Measurements from ENCODE around the gene SLC30A4. TPM values are rescaled to one million over a fixed set of nuclear protein-coding genes. Genes with fewer than 3 reads are reported as not detected.
"Not testable (repeated sequence)": the region's sequence is repeated elsewhere in the genome, so short reads cannot be mapped to it uniquely, and the experiment has no call there.

SLC30A4 gene
- total RNA-seq, 4 donors from 2014 or later: 11.7 to 69.3 (median 16.0) TPM

DNA sequence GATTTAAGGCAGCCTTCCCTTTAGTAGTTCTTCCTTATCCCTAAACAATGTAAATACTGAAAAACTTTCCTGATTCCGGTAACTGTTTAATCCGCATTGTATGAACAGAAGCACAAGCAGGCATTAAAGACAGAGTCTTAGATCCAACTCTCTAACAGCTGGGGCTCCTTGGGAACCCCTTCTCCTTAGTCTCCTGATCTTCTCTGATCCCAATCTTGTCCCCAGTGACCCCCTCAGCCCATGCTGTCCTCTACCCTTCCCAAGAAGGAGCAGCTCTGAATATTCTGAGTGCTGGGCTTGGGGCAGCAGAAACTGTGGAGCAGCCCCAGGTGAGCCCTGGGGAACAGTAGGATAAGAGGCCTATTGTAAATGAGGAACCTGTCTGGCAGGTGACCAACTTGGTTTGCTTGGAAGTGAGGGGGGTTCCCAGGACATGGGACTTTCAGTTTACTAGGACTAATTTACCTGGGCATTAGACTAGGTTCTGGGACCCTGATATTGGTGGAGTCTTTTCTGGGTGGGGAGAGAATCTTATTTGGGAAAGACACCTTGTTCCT is 13.0 kb upstream of the SLC30A4 start:
- intact Hi-C loops (cut with DNase I; ENCODE audit: low total_unique reads): no loop called here
- no peaks in the 10 kb centered on the region for H3K27me3 ChIP-seq

DNA sequence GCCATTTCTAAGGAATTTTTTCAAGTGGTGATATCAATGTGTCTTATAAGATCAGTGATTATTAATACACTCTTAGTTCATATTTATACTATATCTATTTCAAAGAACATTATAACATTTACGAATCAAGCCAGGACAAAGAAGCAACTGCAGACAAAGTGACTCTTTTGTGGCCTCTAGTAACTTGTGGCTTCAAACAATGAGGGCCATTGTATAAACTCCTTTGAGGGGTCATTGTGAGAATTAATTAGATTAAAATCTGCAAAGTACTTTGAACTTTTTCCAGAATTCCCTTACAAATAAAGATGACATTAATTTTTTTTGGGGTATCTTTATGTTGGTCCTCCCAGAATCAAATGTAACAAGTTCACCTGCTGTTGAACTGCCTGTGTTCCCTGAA is 12.3 kb upstream of the SLC30A4 start:
- Histone ChIP-seq H3K27ac (no peak overlapping the region), H3K4me3 (no peak overlapping the region), H3K4me1 (peaks cover 0 to 4% (median 0%) of the 10 kb centered on the region in 4 donors), H3K9me3 (no peaks in the 10 kb centered on the region), H3K36me3 (no peaks in the 10 kb centered on the region), H3K27me3 (no peaks in the 10 kb centered on the region)
- 78% methylated on average over 1 of the region's 1 CpG; no CpG with 5 or more reads in 1 of the 2 donors for WGBS, 2 donors (ENCODE audit: low coverage in 1 of 2)
- DNase-seq: no peak
- intact Hi-C loops (cut with DNase I; ENCODE audit: low total_unique reads): no loop called here
- in situ Hi-C loops (cut with MboI; ENCODE audit: low pct_ligation_motif_present in 1 of 4, low pct_unique_long_range_greater_than_20kb in 1 of 4, low sequenced_read_pairs in 3 of 4): no loop called here
- TF ChIP-seq POLR2A (IDR thresholded peaks at IDR 0.05) (no peak), EP300 (IDR thresholded peaks at IDR 0.05; ENCODE audit: low read depth) (no peak), POLR2AphosphoS5 (IDR thresholded peaks at IDR 0.05) (no peak)
- TF ChIP-seq, protein P1, sequence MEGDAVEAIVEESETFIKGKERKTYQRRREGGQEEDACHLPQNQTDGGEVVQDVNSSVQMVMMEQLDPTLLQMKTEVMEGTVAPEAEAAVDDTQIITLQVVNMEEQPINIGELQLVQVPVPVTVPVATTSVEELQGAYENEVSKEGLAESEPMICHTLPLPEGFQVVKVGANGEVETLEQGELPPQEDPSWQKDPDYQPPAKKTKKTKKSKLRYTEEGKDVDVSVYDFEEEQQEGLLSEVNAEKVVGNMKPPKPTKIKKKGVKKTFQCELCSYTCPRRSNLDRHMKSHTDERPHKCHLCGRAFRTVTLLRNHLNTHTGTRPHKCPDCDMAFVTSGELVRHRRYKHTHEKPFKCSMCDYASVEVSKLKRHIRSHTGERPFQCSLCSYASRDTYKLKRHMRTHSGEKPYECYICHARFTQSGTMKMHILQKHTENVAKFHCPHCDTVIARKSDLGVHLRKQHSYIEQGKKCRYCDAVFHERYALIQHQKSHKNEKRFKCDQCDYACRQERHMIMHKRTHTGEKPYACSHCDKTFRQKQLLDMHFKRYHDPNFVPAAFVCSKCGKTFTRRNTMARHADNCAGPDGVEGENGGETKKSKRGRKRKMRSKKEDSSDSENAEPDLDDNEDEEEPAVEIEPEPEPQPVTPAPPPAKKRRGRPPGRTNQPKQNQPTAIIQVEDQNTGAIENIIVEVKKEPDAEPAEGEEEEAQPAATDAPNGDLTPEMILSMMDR (IDR thresholded peaks at IDR 0.05): no peak

More for the DNA sequence above, 13.0 kb upstream of the SLC30A4 start:
- Histone ChIP-seq H3K4me3 (no peak overlapping the region), H3K9me3 (no peaks in the 10 kb centered on the region), H3K36me3 (no peaks in the 10 kb centered on the region), H3K27ac (no peak overlapping the region), H3K4me1 (peaks cover 0 to 4% (median 0%) of the 10 kb centered on the region in 4 donors)
- in situ Hi-C loops (cut with MboI; ENCODE audit: low pct_ligation_motif_present in 1 of 4, low pct_unique_long_range_greater_than_20kb in 1 of 4, low sequenced_read_pairs in 3 of 4): no loop called here
- TF ChIP-seq, protein P1 (IDR thresholded peaks at IDR 0.05): no peak
- no peak for TF ChIP-seq POLR2A (IDR thresholded peaks at IDR 0.05)
- TF ChIP-seq EP300 (IDR thresholded peaks at IDR 0.05; ENCODE audit: low read depth): no peak
- no peak for TF ChIP-seq POLR2AphosphoS5 (IDR thresholded peaks at IDR 0.05)
- 67% methylated on average over 2 of the region's 2 CpGs for WGBS, 2 donors (ENCODE audit: low coverage in 1 of 2)
- no peak for DNase-seq

GRCh38 chr15:45532892-45533291 is 10.3 kb upstream of the SLC30A4 start:
- H3K27ac ChIP-seq; H3K9me3 ChIP-seq; H3K4me3 ChIP-seq; H3K36me3 ChIP-seq; DNase-seq; H3K27me3 ChIP-seq; H3K4me1 ChIP-seq; in situ Hi-C loops (cut with MboI; ENCODE audit: low pct_ligation_motif_present in 1 of 4, low pct_unique_long_range_greater_than_20kb in 1 of 4, low sequenced_read_pairs in 3 of 4): not testable (repeated sequence)
- 74% methylated on average over 3 of the region's 3 CpGs; no CpG with 5 or more reads in 1 of the 2 donors for WGBS, 2 donors (ENCODE audit: low coverage in 1 of 2)
- intact Hi-C loops (cut with DNase I; ENCODE audit: low total_unique reads): loop anchor here (1.0 kb wide), 1 partner anchor 24 kb away; no protein-coding TSS in a partner anchor

GRCh38 chr15:45529613-45530012 is 7.1 kb upstream of the SLC30A4 start:
- no peaks in the 10 kb centered on the region for H3K27me3 ChIP-seq
- H3K27ac ChIP-seq: no peak overlapping the region
- no peak overlapping the region for H3K4me3 ChIP-seq
- TF ChIP-seq EP300 (IDR thresholded peaks at IDR 0.05; ENCODE audit: low read depth): no peak
- TF ChIP-seq, protein P1 (IDR thresholded peaks at IDR 0.05): no peak
- TF ChIP-seq POLR2AphosphoS5 (IDR thresholded peaks at IDR 0.05): no peak
- TF ChIP-seq POLR2A (IDR thresholded peaks at IDR 0.05): no peak
- intact Hi-C loops (cut with DNase I; ENCODE audit: low total_unique reads): no loop called here
- no peaks in the 10 kb centered on the region for H3K36me3 ChIP-seq
- peaks cover 0 to 10% (median 0%) of the 10 kb centered on the region in 4 donors for H3K4me1 ChIP-seq
- 57 to 69% methylated on average over 2 to 3 of the region's 3 CpGs for WGBS, 2 donors (ENCODE audit: low coverage in 1 of 2)
- H3K9me3 ChIP-seq: no peaks in the 10 kb centered on the region
- DNase-seq: no peak
- in situ Hi-C loops (cut with MboI; ENCODE audit: low pct_ligation_motif_present in 1 of 4, low pct_unique_long_range_greater_than_20kb in 1 of 4, low sequenced_read_pairs in 3 of 4): no loop called here

- Histone ChIP-seq H3K36me3 (no peaks in the 10 kb centered on the region), H3K4me1 (peaks cover 0 to 15% (median 3%) of the 10 kb centered on the region in 4 donors), H3K4me3 (no peak overlapping the region), H3K27me3 (no peaks in the 10 kb centered on the region), H3K27ac (no peak overlapping the region), H3K9me3 (no peaks in the 10 kb centered on the region)
- DNase-seq: no peak
- intact Hi-C loops (cut with DNase I; ENCODE audit: low total_unique reads): no loop called here
- in situ Hi-C loops (cut with MboI; ENCODE audit: low pct_ligation_motif_present in 1 of 4, low pct_unique_long_range_greater_than_20kb in 1 of 4, low sequenced_read_pairs in 3 of 4): no loop called here
- no peak for TF ChIP-seq POLR2AphosphoS5 (IDR thresholded peaks at IDR 0.05)
- no peak for TF ChIP-seq EP300 (IDR thresholded peaks at IDR 0.05; ENCODE audit: low read depth)
- no peak for TF ChIP-seq POLR2A (IDR thresholded peaks at IDR 0.05)
- TF ChIP-seq, protein P1 (IDR thresholded peaks at IDR 0.05): no peak
- 74 to 76% methylated on average over 6 to 8 of the region's 8 CpGs for WGBS, 2 donors (ENCODE audit: low coverage in 1 of 2)
These were observed 4.5 kb upstream of the SLC30A4 start for GRCh38 chr15:45527086-45527485.

Measured in transverse colon (tissue), 4 donors.